SKM-1 (cell line): ENCODE measurements around the gene NUBPL.
"Not testable (repeated sequence)": the region's sequence is repeated elsewhere in the genome, so short reads cannot be mapped to it uniquely, and the experiment has no call there.

Source experiments
- DNase-seq: peaks from one replicate; lab custom pipeline; 2025; ENCODE audit not compliant: unreplicated experiment; lab: John Stamatoyannopoulos, UW

NUBPL gene

GRCh38 chr14:31726337-31726736 lies 165.1 kb downstream of the NUBPL start:
- DNase-seq = no peak

DNA sequence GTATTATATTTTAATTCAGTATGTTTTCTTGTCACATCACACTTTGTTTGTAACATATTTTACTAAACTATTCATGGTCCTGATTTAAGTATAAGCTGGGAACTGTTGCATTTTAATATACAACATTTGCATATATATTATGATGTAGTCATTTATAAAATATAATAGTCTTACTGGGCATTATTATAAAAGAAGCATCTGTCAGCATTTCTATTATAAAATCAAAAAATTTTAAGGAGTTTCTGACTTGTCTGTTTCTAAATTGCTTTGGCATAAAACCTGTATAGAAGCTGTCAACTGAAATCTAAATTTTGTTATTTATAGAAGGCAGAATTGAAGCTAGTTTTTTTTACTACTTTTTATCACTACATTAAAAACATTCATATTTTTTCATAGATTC lies 166.6 kb downstream of the NUBPL start:
- no peak for DNase-seq

DNA sequence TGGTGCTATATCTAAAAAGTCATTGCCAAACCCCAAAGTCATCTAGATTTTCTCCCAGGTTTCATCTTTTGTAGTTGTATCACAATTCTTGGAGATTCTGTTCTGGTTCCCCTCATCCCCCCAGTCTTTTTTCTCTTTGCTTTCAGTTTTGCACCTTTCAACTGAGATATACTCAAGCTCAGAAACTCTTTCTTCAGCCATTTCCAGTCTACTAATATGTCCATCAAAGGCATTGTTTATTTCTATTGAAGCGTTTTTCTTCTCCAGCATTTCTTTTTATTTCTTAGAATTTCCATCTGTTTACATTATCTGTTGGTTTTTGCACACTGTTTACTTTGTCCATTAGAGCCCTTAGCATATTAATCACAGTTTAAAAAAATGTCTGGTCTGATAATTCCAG lies 179.5 kb downstream of the NUBPL start:
- no peak for DNase-seq

GRCh38 chr14:31745741-31746140 lies 184.5 kb downstream of the NUBPL start:
- no peak for DNase-seq

DNA sequence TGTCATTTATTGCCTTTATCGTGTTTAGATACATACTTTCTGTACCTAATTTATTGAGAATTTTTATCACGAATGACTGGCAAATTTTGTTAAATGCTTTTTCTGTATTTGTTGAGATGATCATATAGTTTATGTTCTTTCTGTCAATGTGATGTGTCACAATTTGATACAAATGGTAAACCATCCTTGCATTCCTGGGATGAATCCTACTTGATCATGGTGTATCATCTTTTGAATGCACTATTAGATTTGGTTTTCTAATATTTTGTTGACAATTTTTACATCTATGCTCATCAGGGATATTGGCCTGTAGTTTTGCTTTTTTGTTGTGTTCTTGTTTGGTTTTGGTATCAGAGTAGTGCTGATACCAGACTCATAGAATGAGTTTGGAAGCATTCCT lies 185.1 kb downstream of the NUBPL start:
- DNase-seq = no peak

GRCh38 chr14:31749275-31749674 lies 188.1 kb downstream of the NUBPL start:
- no peak for DNase-seq

- not testable (repeated sequence) for DNase-seq
Observed at GRCh38 chr14:31751047-31751446, 189.8 kb downstream of the NUBPL start.

DNA sequence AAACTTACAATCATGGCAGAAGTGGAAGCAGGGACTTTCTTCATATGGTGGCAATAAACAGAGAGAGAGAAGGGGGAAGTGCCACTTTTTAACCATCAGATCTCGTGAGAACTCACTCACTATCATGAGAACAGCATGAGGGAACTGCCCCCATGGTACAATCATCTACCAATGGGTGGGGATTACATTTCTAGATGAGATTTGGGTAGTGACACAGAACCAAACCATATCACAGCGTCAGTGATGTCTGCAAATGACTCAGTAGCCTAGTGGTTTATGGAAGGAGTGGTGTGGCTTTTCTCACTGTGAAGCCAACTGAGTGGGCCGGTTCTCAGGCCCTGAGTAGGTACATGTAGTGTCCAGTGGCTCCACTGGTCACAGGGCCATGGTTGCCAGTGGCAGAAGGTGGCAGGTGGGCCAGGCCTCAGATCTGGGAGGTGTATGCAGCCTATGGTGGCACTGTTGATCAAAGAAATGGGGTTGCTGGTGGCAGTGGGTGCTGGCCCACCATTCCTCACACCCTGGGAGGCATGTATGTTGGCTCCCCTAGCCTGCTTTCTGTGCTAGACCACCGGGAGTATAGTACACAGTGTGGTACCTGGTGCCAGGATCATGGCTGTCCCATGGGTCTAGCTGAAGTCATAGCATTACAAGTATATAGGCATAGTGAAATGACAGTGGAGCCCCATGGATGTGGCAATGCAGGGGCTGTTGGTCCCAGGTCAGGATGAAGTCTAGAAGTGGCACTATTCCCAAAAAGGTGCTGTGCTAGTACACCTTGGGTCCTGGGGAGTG lies 191.9 kb downstream of the NUBPL start:
- DNase-seq = no peak

- DNase-seq = no peak
Observed at GRCh38 chr14:31758941-31759340, 197.7 kb downstream of the NUBPL start.

DNA sequence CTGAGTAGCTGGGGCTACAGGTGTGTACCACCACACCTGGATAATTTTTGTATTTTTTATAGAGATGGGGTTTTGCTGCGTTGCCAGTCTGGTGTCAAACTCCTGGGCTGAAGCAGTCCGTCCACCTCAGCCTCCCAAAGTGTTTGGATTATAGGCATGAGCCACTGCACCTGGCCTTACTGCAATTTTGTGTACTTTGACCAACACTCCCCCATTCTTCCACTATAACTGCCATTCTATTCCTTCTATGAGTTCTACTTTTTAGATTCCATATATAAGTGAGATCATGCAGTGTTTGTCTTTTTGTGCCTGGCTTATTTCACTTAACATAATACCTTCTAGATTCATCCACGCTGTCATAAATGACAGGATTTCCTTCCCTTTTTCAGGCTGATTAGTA lies 199.1 kb downstream of the NUBPL start:
- no peak for DNase-seq

DNA sequence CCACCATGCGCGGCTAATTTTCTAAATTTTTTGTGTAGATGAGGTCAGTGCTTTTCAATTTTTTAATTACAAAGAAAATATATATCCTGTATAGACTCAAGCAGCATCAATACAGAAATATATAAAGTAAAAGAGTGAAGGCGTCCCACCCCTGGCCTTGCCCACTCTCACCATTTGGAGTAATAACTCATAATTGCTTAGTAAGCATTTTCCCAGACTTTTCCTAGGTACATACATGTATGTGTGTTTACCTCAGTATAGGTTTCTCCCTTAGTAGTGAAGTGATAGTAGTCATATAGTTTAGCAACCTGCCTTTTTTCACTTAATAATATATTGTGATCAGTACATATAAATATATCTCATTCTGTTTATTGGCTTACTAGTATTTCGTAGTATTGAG lies 200.1 kb downstream of the NUBPL start:
- no peak for DNase-seq

- DNase-seq = no peak
Observed at GRCh38 chr14:31763041-31763440, 201.8 kb downstream of the NUBPL start.

DNA sequence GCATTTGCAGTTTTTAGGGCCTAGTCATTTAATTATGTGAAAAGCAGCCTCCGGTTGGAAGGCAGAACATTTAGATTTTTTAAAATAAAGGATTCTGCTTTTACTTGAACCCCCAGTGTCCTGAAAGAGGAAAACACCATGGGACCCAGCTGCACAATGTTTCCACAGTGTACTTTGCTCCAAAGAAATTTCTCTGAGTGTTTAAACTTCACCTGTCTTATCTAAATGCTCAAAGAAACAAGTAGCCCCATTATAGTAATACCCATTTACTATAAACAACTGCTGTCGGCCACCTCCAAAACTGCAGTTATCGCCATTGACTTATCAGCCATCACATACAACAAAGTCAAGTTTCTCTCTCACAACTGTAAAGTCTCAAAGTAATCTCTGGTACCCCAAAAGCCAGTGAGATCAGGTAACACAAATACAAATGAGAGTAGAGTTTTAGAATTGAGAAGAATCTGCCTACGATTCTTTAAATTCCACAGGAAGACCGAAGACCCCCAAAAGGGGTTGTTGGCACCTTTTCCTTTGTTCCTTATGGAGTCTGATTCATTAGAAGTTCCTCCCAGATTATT lies 205.2 kb downstream of the NUBPL start:
- DNase-seq = no peak

GRCh38 chr14:31768355-31768754 lies 207.2 kb downstream of the NUBPL start:
- DNase-seq = no peak

DNA sequence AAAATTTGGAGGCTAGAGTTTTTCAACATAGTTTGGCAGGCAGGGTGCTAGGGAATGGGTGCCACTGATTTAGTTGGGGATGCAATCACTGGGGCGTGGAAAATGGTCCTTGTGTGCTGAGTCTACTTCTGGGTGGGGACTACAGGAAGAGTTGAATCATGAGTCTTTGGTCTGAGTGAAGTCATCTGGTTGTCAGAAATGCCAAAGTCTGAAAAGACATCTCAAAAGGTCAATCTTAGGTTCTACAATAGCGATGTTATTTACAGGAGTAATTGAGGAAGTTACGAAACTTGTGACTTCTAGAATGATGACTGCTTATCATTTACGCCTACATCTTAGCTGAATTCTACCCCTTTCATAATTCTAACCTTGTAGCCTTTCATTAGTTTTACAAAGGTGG lies 209.1 kb downstream of the NUBPL start:
- no peak for DNase-seq

GRCh38 chr14:31774567-31774966 lies 213.4 kb downstream of the NUBPL start:
- DNase-seq = no peak

- DNase-seq = no peak
Observed at GRCh38 chr14:31777312-31777711, 216.1 kb downstream of the NUBPL start.

DNA sequence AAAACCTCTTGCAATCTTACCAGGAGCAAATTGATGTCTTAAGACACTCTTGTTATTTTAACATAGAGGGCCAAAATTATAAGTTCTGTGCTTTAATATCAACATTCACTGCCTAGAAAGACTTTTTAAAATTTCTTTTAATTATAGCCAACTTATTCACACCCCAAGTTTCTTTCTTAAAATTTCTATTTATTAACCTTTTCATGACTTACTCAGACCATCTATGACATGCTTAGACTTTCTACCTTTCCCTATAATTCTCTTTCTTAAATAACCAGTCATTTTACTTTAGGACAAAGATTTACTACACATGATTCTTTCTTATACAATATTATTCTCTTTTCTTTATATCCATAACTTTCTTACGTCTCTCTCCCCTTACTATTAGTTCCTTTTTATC lies 220.4 kb downstream of the NUBPL start:
- DNase-seq = no peak

DNA sequence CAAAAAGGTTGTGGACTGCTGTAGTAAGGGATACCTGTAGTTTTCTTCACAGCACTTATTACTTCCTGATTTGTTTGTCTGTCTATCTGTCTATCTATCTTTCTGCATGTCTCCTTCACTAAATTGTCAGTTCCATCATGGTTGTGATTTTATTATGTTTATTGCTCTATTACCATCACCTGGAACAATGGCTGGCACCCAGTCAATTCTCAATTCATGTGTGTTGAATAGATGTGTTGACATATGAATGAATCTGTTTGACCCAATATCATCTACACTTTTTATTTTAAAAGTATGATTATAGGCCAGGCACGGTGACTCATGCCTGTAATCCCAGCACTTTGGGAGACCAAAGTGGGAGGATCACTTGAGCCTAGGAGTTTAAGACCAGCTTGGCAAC lies 224.4 kb downstream of the NUBPL start:
- no peak for DNase-seq

DNA sequence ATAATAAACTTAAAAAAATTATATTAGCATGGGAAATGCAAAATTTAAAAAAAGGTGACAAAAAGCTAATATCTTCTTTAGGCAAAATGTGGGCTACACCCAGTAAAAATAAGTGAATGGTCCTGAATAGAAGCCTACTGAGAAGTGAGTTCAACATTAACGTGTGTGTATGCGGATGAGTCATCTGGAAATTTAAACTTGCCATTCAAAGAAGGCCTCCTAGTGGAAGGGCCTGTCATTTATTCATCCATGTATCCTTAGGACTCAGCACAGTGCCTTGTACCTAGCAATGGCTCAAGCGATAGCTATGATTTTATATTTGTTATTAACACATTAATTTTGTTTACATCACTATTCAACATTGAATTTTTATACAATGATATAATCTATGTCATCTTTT lies 226.2 kb downstream of the NUBPL start:
- no peak for DNase-seq

DNA sequence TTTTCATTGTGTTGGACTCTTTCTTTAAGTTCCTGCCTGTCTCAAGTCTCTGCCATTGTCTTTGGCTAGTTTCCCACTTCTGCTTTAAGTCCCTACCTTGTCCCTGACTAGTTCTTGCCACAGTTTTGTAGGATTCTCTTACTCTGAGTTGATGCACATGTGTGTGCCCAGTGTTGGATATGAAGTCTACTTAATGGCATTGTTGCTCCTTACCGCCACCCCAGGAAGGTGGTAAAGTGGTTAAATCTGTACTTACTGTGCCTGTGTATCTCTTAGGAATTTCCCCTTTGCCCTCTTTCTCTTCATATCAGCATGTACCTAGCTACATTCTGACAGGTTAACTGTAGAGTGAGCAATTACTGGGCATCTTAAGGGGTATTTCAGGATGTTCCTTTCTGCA lies 227.1 kb downstream of the NUBPL start:
- no peak for DNase-seq

- no peak for DNase-seq
Observed at GRCh38 chr14:31792726-31793125, 231.5 kb downstream of the NUBPL start.

DNA sequence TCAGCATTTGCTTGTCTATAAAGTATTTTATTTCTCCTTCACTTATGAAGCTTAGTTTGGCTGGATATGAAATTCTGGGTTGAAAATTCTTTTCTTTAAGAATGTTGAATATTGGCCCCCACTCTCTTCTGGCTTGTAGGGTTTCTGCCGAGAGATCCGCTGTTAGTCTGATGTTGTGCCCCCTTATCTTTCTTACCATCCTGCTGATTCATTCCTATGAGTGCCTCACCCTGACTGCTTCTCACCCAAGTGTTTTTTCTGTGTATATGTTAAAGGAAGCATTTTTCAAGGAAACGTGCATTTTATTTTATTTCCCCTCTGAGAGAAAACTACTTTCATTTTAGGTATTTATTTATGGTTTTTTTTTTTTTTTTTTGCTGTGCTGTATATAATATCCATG lies 236.7 kb downstream of the NUBPL start:
- not testable (repeated sequence) for DNase-seq
